SK-N-SH (cell line): ENCODE data around the gene VANGL1. TPM values are rescaled to one million over a fixed set of nuclear protein-coding genes. Genes with fewer than 3 reads are reported as not detected.

Experiments
- CTCF ChIA-PET: fragments of 300-600, 350-600 bp; formaldehyde crosslinking; extraction: SDS; loops from one replicate; lab custom pipeline; 2021; lab: Yijun Ruan, JAX
- POLR2A ChIA-PET: fragments of 350-600 bp; sonication (Branson Sonifier 250); formaldehyde crosslinking; extraction: SDS; loops from one replicate; lab custom pipeline; 2020; ENCODE audit warnings: antibody characterized with exemption, inconsistent platforms; lab: Yijun Ruan, JAX
- DNase-seq: peaks from one replicate; pipeline ENCODE4 v3.0.0; 2012
- H2AFZ ChIP-seq: fragments of 200-600 bp; sonication (generic); 2 replicates; pipeline ENCODE4 v1.8.1; 2016; ENCODE audit warnings: antibody characterized with exemption, mild to moderate bottlenecking, low read depth
- H3F3A ChIP-seq: fragments of 200-600 bp; sonication (generic); replicated peaks from 2 replicates; pipeline ENCODE3; 2016; ENCODE audit warnings: antibody characterized with exemption, mild to moderate bottlenecking; ENCODE audit not compliant: insufficient read depth
- H3K27ac ChIP-seq, 2 experiments: fragments of 200-500 bp in 1 of 2; fragments of 200-600 bp in 1 of 2; sonication (Bioruptor generic) in 1 of 2; sonication (generic), shearing (Covaris generic) in 1 of 2; 2 replicates each; pipeline versions ENCODE4 v1.5.1 to v1.6.1; 2014 to 2016; ENCODE audit warnings: low read depth in 2 of 2, inconsistent platforms in 1 of 2, low read length in 1 of 2, mild to moderate bottlenecking in 1 of 2, mixed read lengths in 1 of 2
- H3K27me3 ChIP-seq: fragments of 200-600 bp; sonication (generic), shearing (Covaris generic); 2 replicates; pipeline ENCODE4 v1.6.1; 2016; ENCODE audit warnings: mixed run types; ENCODE audit not compliant: insufficient read depth
- H3K36me3 ChIP-seq, 2 experiments: fragments of 200-500 bp in 1 of 2; fragments of 200-600 bp in 1 of 2; sonication (Bioruptor generic) in 1 of 2; sonication (generic) in 1 of 2; replicated peaks in 1 of 2; 2 replicates each; pipeline versions ENCODE3 to v1.5.1; 2014 to 2016; ENCODE audit warnings: low read length in 1 of 2, mild to moderate bottlenecking in 1 of 2; ENCODE audit not compliant: insufficient read depth in 2 of 2, control insufficient read depth in 1 of 2
- H3K4me1 ChIP-seq, 2 experiments: fragments of 200-500 bp in 1 of 2; fragments of 200-600 bp in 1 of 2; sonication (Bioruptor generic) in 1 of 2; sonication (generic), shearing (Covaris generic) in 1 of 2; 2 replicates each; pipeline versions ENCODE4 v1.5.1 to v1.6.1; 2014 to 2016; ENCODE audit warnings: low read depth in 1 of 2, low read length in 1 of 2, mixed run types in 1 of 2; ENCODE audit not compliant: insufficient read depth in 2 of 2, control insufficient read depth in 1 of 2
- H3K4me2 ChIP-seq: fragments of 200-600 bp; sonication (generic), shearing (Covaris generic); 2 replicates; pipeline ENCODE4 v1.6.1; 2017; ENCODE audit warnings: mixed run types
- H3K4me3 ChIP-seq, 2 experiments: fragments of 200-500 bp in 1 of 2; fragments of 200-600 bp in 1 of 2; sonication (Bioruptor generic) in 1 of 2; sonication (generic), shearing (Covaris generic) in 1 of 2; 2 replicates each; pipeline versions ENCODE4 v1.5.1 to v1.8.1; 2014 to 2016; ENCODE audit warnings: low read depth in 2 of 2, inconsistent platforms in 1 of 2, low read length in 1 of 2, mild to moderate bottlenecking in 1 of 2, mixed read lengths in 1 of 2, moderate library complexity in 1 of 2
- H3K79me2 ChIP-seq: fragments of 200-600 bp; sonication (generic); 2 replicates; pipeline ENCODE4 v1.8.1; 2017; ENCODE audit warnings: mild to moderate bottlenecking; ENCODE audit not compliant: insufficient read depth
- H3K9ac ChIP-seq: fragments of 200-600 bp; sonication (generic); 2 replicates; pipeline ENCODE4 v1.6.1; 2017; ENCODE audit warnings: mixed run types
- H3K9me2 ChIP-seq: fragments of 200-600 bp; sonication (generic); 2 replicates; pipeline ENCODE4 v1.6.1; 2017; ENCODE audit warnings: mixed run types
- H3K9me3 ChIP-seq: fragments of 200-600 bp; sonication (generic); 2 replicates; pipeline ENCODE4 v1.6.1; 2017; ENCODE audit warnings: mixed run types, mild to moderate bottlenecking, moderate library complexity
- H4K20me1 ChIP-seq: fragments of 200-600 bp; sonication (generic); 2 replicates; pipeline ENCODE4 v1.6.1; 2017; ENCODE audit warnings: mild to moderate bottlenecking, mixed run types; ENCODE audit not compliant: insufficient read depth
- CHD2 ChIP-seq: fragments of 150-350 bp; IDR thresholded peaks from 2 replicates; pipeline ENCODE4 v1.6.1; 2018; ENCODE audit warnings: low read length; ENCODE audit not compliant: partially characterized antibody
- CTCF ChIP-seq: fragments of 200-600 bp; sonication (generic); IDR thresholded peaks from 2 replicates; pipeline ENCODE4 v1.6.1; 2017; ENCODE audit warnings: antibody characterized with exemption, mild to moderate bottlenecking, moderate library complexity
- ELF1 ChIP-seq: IDR thresholded peaks from 2 replicates; pipeline ENCODE4 v1.4.0; 2012
- EP300 ChIP-seq, 2 experiments: IDR thresholded peaks; 2 replicates each; pipeline versions ENCODE4 v1.4.0 to v1.6.1; 2012; ENCODE audit warnings: borderline replicate concordance in 1 of 2, low read depth in 1 of 2, low read length in 1 of 2
- EZH2phosphoT487 ChIP-seq: fragments of 200-600 bp; sonication (generic); IDR thresholded peaks from 2 replicates; pipeline ENCODE4 v1.6.1; 2017; ENCODE audit warnings: low read depth, mixed run types, mild to moderate bottlenecking, antibody characterized with exemption, moderate library complexity, borderline replicate concordance
- FOSL2 ChIP-seq: IDR thresholded peaks from 2 replicates; pipeline ENCODE4 v1.4.0; 2012; ENCODE audit warnings: low read depth, mild to moderate bottlenecking, moderate library complexity, borderline replicate concordance
- FOXJ3 ChIP-seq: sonication (generic); formaldehyde crosslinking; IDR thresholded peaks from 2 replicates; pipeline ENCODE4 v1.5.1; 2020; ENCODE audit warnings: mild to moderate bottlenecking, missing genetic modification reagents
- FOXM1 ChIP-seq: IDR thresholded peaks from 2 replicates; pipeline ENCODE4 v1.4.0; 2012; ENCODE audit warnings: low read depth, mild to moderate bottlenecking
- GABPA ChIP-seq: IDR thresholded peaks from 2 replicates; pipeline ENCODE4 v1.4.0; 2012; ENCODE audit warnings: low read depth, mild to moderate bottlenecking
- GATA2 ChIP-seq: sonication (generic); formaldehyde crosslinking; IDR thresholded peaks from 2 replicates; pipeline ENCODE4 v1.5.0; 2020; ENCODE audit warnings: mild to moderate bottlenecking, missing genetic modification reagents
- MAX ChIP-seq: IDR thresholded peaks from 2 replicates; pipeline ENCODE4 v1.4.0; 2012; ENCODE audit warnings: low read depth
- MEF2A ChIP-seq: IDR thresholded peaks from 2 replicates; pipeline ENCODE4 v1.4.0; 2012; ENCODE audit warnings: low read depth, borderline replicate concordance
- NFIC ChIP-seq: IDR thresholded peaks from 2 replicates; pipeline ENCODE4 v1.4.0; 2012; ENCODE audit warnings: borderline replicate concordance
- PBX3 ChIP-seq: IDR thresholded peaks from 2 replicates; pipeline ENCODE4; 2012
- RAD21 ChIP-seq: IDR thresholded peaks from 2 replicates; pipeline ENCODE4 v1.6.1; 2012; ENCODE audit warnings: mild to moderate bottlenecking, low read length
- RFX5 ChIP-seq: IDR thresholded peaks from 2 replicates; pipeline ENCODE4 v1.6.1; 2012; ENCODE audit warnings: mild to moderate bottlenecking, improper control_type of control experiment, low read length
- RXRA ChIP-seq: IDR thresholded peaks from 2 replicates; pipeline ENCODE4 v1.4.0; 2012; ENCODE audit warnings: low read depth, mild to moderate bottlenecking, borderline replicate concordance
- SIN3A ChIP-seq: IDR thresholded peaks from 2 replicates; pipeline ENCODE4 v1.6.1; 2012; ENCODE audit warnings: low read depth, mild to moderate bottlenecking, low read length, moderate library complexity, borderline replicate concordance
- TAF1 ChIP-seq: IDR thresholded peaks from 2 replicates; pipeline ENCODE4 v1.6.1; 2012; ENCODE audit warnings: low read depth, mild to moderate bottlenecking, low read length, moderate library complexity, borderline replicate concordance
- TCF12 ChIP-seq: IDR thresholded peaks from 2 replicates; pipeline ENCODE4 v1.4.0; 2012
- USF1 ChIP-seq: IDR thresholded peaks from 2 replicates; pipeline ENCODE4 v1.4.0; 2012; ENCODE audit warnings: low read depth, borderline replicate concordance
- WGBS: methylation state at CpG from one replicate; pipeline ENCODE4 v1.1.6; 2017; ENCODE audit warnings: low lambda C conversion rate; 5-methylcytosine and 5-hydroxymethylcytosine counted together
- polyA plus RNA-seq, 3 experiments: library from polyadenylated mRNA; depleted of rRNA; stranded (reverse); fragments of >200 nt; gene quantifications; 2 replicates each; pipeline ENCODE4 v1.2.3, GENCODE V29; 2012

Gene VANGL1
- polyA plus RNA-seq, 1 of the 3 experiments (the other 2 are of a cell fraction): 5.4 TPM

- no peak for TF ChIP-seq USF1
- TF ChIP-seq RFX5: no peak
- no peak for TF ChIP-seq RXRA
- TF ChIP-seq CHD2: no peak
- no peak for TF ChIP-seq RAD21
Measured at GRCh38 chr1:115620950-115621349, 20.8 kb upstream of the VANGL1 start (continued).

- CTCF ChIA-PET: interaction anchor here (1.2 to 3.0 kb wide), 3 partner anchors 16 to 106 kb away, joined by 4 to 10 read pairs (median 5); partner anchors contain the start of gene VANGL1
- DNase-seq: no peak
- POLR2A ChIA-PET: no interaction called here
- H3K9me3 ChIP-seq: no peaks in the 10 kb centered on the region
- no peaks in the 10 kb centered on the region for H4K20me1 ChIP-seq
- H3K4me3 ChIP-seq: no peak overlapping the region
- no peaks in the 10 kb centered on the region for H3K36me3 ChIP-seq
- no peak overlapping the region for H3K9ac ChIP-seq
- H3K4me2 ChIP-seq: no peak overlapping the region
- no peaks in the 10 kb centered on the region for H3K9me2 ChIP-seq
- H3K27me3 ChIP-seq: no peaks in the 10 kb centered on the region
- no peak overlapping the region for H3K27ac ChIP-seq
- no peak overlapping the region for H2AFZ ChIP-seq
- no CpG with 5 or more reads among the region's 1 CpG for WGBS
- peaks cover 0 to 2% of the 10 kb centered on the region in 2 experiments; a peak in 1 of 4 replicates for H3K4me1 ChIP-seq
- no peaks in the 10 kb centered on the region for H3K79me2 ChIP-seq
- TF ChIP-seq MEF2A (no peak), TCF12 (no peak), RAD21 (no peak), GATA2 (CRISPR knock-in tag) (no peak), NFIC (no peak), PBX3 (no peak), SIN3A (no peak), RFX5 (no peak), GABPA (no peak), FOSL2 (no peak), EZH2phosphoT487 (no peak), MAX (no peak), ELF1 (no peak)
- no peaks in the 10 kb centered on the region for H3F3A ChIP-seq
Measured at GRCh38 chr1:115624859-115625258, 16.9 kb upstream of the VANGL1 start.

- Histone ChIP-seq H3K4me1 (no peaks in the 10 kb centered on the region; a peak in 1 of 4 replicates), H3K9ac (no peak overlapping the region), H3F3A (no peaks in the 10 kb centered on the region), H3K27ac (no peak overlapping the region), H3K27me3 (no peaks in the 10 kb centered on the region), H3K79me2 (no peaks in the 10 kb centered on the region), H3K36me3 (no peaks in the 10 kb centered on the region), H3K4me2 (no peak overlapping the region), H3K4me3 (no peak overlapping the region), H2AFZ (no peak overlapping the region), H3K9me3 (no peaks in the 10 kb centered on the region), H4K20me1 (no peaks in the 10 kb centered on the region), H3K9me2 (no peaks in the 10 kb centered on the region)
- TF ChIP-seq EP300 (IDR thresholded peaks at IDR 0.05; ENCODE audit: borderline replicate concordance in 1 of 2, low read depth in 1 of 2, low read length in 1 of 2) (no peak), CTCF (no peak), FOXM1 (no peak), PBX3 (no peak), FOSL2 (no peak), FOXJ3 (CRISPR knock-in tag) (no peak), TAF1 (no peak), TCF12 (no peak), MAX (no peak), GABPA (no peak), RAD21 (no peak)
- ChIA-PET CTCF (interaction anchor here (0.7 to 1.3 kb wide), 3 partner anchors 76 to 134 kb away, joined by 3 to 6 read pairs (median 3); no protein-coding TSS in a partner anchor), POLR2A (no interaction called here)
- WGBS: 17% methylated on average over 2 of the region's 2 CpGs
- no peak for DNase-seq
Measured at GRCh38 chr1:115630342-115630741, 11.4 kb upstream of the VANGL1 start.
